Tibial nerve (tissue), 4 donors: Measurements from ENCODE around the gene CCDC57.

ENCODE experiments used
- CTCF ChIP-seq, 5 experiments: fragments of 200-600 bp in 3 of 5; fragments of 450-650 bp in 2 of 5; sonication (generic) in 3 of 5; IDR thresholded peaks; one replicate each; pipeline ENCODE4 v1.5.1; 2016 to 2019; ENCODE audit warnings: antibody characterized with exemption in 5 of 5, mild to moderate bottlenecking in 3 of 5, moderate library complexity in 2 of 5
- EP300 ChIP-seq, 2 donors: sonication (generic); formaldehyde crosslinking; IDR thresholded peaks; one replicate each; pipeline ENCODE4 v1.6.1; 2017; ENCODE audit warnings: antibody characterized with exemption in 2 of 2, mild to moderate bottlenecking in 1 of 2
- POLR2A ChIP-seq, 2 donors: fragments of 450-650 bp; IDR thresholded peaks; one replicate each; pipeline ENCODE4 v1.6.1; 2017; ENCODE audit warnings: antibody characterized with exemption in 2 of 2, mild to moderate bottlenecking in 2 of 2, moderate library complexity in 2 of 2

DNA sequence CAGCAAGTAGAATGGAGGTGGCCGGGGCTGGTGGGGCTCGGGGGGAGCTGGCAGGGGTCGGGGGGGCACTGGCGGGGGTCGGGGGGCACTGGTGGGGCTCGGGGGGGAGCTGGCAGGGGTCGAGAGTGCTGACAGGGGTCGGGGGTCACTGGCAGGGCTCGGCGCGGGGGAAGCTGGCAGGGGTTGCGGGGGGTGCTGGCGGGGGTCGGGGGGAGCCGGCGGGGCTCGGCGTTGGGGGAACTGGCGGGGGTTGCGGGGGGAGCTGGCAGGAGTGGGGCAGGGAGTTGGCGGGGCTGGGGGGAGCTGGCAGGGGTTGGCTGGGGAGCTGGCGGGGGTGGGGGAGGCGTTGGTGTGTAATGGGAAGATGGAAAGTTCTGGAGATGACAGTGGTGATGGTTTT is 25.1 kb downstream of the CCDC57 start:
- no peak for TF ChIP-seq POLR2A (IDR thresholded peaks at IDR 0.05)
- no peak for TF ChIP-seq CTCF (IDR thresholded peaks at IDR 0.05)
- TF ChIP-seq EP300 (IDR thresholded peaks at IDR 0.05): no peak
